Transverse colon (tissue), 4 donors: ENCODE data around the gene MAGI1.

ENCODE experiments used
- CTCF ChIP-seq, 5 experiments: fragments of 200-600 bp in 3 of 5; fragments of 450-650 bp in 2 of 5; sonication (generic) in 3 of 5; IDR thresholded peaks; 1 replicate in 2 of 5; 2 replicates in 3 of 5; pipeline ENCODE4 v1.5.1; 2016 to 2017; ENCODE audit warnings: antibody characterized with exemption in 5 of 5, inconsistent platforms in 3 of 5, mild to moderate bottlenecking in 2 of 5, moderate library complexity in 1 of 5
- EP300 ChIP-seq: sonication (generic); formaldehyde crosslinking; IDR thresholded peaks from one replicate; pipeline ENCODE4 v1.6.1; 2017; ENCODE audit warnings: antibody characterized with exemption, low read depth
- POLR2AphosphoS5 ChIP-seq, 3 donors: sonication (generic); formaldehyde crosslinking; IDR thresholded peaks; one replicate each; pipeline ENCODE4 v1.6.1; 2016; ENCODE audit warnings: antibody characterized with exemption in 3 of 3

DNA sequence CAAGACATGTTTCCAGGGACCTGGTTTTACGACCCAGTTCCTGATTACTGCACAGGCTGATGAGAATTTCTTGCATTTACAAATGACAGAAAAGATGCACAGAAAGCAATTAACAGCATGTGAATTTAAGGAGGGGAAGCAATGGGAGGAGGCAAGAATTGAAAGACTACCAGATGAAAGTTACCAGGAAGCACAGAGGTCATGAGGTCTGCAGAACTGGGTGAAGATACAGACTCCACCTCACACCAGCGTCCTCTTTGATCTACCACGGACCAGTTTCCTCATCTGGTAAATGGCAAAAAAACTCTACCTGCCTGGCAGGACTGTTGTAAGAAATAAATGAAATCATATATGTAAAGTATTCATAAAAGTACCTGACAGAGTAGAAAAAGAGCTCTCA, 266.0 kb downstream of the MAGI1 start:
- no peak for TF ChIP-seq CTCF (IDR thresholded peaks at IDR 0.05)
- TF ChIP-seq EP300, result no peak
- no peak for TF ChIP-seq POLR2AphosphoS5 (IDR thresholded peaks at IDR 0.05)
